Ishikawa (cell line): Measurements from ENCODE around the gene VPS35L.

Experiments used
- CEBPB ChIP-seq: IDR thresholded peaks from 2 replicates; pipeline ENCODE4 v1.6.1; 2012
- CREB1 ChIP-seq: IDR thresholded peaks from 2 replicates; pipeline ENCODE4 v1.6.1; 2012; ENCODE audit warnings: low read depth
- EGR1 ChIP-seq: IDR thresholded peaks from 2 replicates; pipeline ENCODE4 v1.6.1; 2012
- EP300 ChIP-seq: IDR thresholded peaks from 2 replicates; pipeline ENCODE4 v1.6.1; 2012; ENCODE audit warnings: borderline replicate concordance
- FOXM1 ChIP-seq: IDR thresholded peaks from 2 replicates; pipeline ENCODE4 v1.6.1; 2012; ENCODE audit warnings: low read depth, borderline replicate concordance
- MAX ChIP-seq: IDR thresholded peaks from 2 replicates; pipeline ENCODE4 v1.6.1; 2012
- NFIC ChIP-seq: IDR thresholded peaks from 2 replicates; pipeline ENCODE4 v1.6.1; 2012
- RAD21 ChIP-seq: IDR thresholded peaks from 2 replicates; pipeline ENCODE4 v1.6.1; 2012; ENCODE audit warnings: low read depth
- TAF1 ChIP-seq: IDR thresholded peaks from 2 replicates; pipeline ENCODE4 v1.6.1; 2012; ENCODE audit warnings: low read depth, mild to moderate bottlenecking
- TCF12 ChIP-seq: IDR thresholded peaks from 2 replicates; pipeline ENCODE4 v1.6.1; 2012; ENCODE audit warnings: low read depth
- TEAD4 ChIP-seq: IDR thresholded peaks from 2 replicates; pipeline ENCODE4 v1.6.1; 2012
- USF1 ChIP-seq: IDR thresholded peaks from 2 replicates; pipeline ENCODE4 v1.6.1; 2012
- YY1 ChIP-seq: IDR thresholded peaks from 2 replicates; pipeline ENCODE4 v1.6.1; 2012; ENCODE audit warnings: low read depth
- ZBTB7A ChIP-seq: IDR thresholded peaks from 2 replicates; pipeline ENCODE4 v1.6.1; 2012; ENCODE audit warnings: low read depth
- TF ChIP-seq, protein P1 (sequence below): IDR thresholded peaks from 2 replicates; pipeline ENCODE4 v1.6.1; 2012; ENCODE audit warnings: low read depth, mild to moderate bottlenecking

VPS35L gene

GRCh38 chr16:19701091-19701490 is 145.6 kb downstream of the VPS35L start:
- TF ChIP-seq NFIC (no peak), YY1 (no peak), CEBPB (no peak), EGR1 (no peak)

DNA sequence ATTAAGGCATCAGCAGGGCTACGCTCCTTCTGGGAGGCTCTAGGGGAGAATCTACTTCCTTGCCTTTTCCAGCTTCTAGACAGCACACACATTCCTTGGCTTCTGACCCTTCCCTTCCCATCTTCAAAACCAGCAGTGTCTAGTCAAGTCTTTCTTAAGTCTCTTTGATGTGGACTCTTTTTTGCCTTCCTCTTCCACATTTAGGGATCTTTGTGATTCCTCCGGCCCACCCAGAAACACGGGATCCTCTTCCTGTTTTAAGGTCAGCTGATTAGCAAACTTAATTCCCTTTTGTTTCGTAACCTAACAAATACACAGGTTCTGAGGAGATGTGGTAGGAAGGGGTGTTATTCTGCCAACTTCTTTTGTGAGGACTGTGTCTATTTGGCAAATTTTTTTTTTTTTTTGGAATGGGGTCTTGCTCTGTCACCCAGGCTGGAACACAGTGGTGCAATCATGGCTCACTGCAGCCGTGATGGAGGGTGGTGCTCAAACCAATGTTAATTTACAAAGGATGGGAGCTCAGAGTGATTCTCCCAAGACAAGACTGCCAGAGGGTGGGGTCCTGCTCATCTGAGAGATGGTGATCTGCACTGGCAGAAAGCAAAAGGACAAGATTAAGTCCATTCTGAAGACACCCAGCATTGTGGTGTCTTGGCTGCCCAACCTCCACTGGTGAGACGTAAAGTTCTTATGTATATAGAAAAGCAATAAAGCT is 147.8 kb downstream of the VPS35L start:
- TF ChIP-seq TEAD4 (no peak), ZBTB7A (no peak), CREB1 (no peak), NFIC (no peak), RAD21 (no peak), EGR1 (no peak)
- TF ChIP-seq, protein P1, sequence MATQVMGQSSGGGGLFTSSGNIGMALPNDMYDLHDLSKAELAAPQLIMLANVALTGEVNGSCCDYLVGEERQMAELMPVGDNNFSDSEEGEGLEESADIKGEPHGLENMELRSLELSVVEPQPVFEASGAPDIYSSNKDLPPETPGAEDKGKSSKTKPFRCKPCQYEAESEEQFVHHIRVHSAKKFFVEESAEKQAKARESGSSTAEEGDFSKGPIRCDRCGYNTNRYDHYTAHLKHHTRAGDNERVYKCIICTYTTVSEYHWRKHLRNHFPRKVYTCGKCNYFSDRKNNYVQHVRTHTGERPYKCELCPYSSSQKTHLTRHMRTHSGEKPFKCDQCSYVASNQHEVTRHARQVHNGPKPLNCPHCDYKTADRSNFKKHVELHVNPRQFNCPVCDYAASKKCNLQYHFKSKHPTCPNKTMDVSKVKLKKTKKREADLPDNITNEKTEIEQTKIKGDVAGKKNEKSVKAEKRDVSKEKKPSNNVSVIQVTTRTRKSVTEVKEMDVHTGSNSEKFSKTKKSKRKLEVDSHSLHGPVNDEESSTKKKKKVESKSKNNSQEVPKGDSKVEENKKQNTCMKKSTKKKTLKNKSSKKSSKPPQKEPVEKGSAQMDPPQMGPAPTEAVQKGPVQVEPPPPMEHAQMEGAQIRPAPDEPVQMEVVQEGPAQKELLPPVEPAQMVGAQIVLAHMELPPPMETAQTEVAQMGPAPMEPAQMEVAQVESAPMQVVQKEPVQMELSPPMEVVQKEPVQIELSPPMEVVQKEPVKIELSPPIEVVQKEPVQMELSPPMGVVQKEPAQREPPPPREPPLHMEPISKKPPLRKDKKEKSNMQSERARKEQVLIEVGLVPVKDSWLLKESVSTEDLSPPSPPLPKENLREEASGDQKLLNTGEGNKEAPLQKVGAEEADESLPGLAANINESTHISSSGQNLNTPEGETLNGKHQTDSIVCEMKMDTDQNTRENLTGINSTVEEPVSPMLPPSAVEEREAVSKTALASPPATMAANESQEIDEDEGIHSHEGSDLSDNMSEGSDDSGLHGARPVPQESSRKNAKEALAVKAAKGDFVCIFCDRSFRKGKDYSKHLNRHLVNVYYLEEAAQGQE = no peak

DNA sequence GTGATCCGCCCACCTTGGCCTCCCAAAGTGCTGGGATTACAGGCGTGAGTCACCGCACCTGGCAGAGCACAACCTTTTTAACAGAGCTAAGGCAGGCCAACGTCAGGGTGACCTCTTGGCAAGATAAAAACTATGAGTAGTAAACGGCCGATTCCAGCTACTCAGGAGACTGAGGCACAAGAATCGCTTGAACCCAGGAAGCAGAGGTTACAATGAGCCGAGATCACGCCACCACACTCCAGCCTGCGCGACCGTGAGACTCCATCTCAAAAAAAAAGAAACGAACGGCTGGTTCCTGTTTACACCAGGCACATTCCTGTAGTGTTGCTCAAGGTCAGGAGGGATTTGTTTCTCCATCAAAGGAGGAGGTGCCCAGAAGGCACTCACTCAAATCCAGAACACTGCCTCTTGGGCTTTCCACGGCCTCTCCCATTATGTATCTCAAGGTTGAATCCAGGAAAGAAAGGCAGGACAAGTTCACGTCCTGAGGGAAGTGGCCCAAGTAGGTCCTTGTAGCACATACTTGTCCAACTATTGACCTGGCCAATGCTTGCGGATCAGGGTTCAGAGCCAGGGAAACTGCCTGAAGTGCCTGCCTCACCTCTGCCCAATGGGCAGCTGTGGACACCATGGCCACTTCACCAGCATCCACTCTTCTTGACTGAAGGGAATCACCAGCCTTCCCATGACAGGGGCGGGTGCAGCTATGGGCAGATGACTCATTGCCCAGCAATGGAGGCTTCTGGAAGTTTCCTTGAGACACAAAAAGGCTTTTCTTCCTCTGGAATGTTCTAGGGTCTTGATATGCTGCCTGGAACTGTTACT is 149.0 kb downstream of the VPS35L start:
- TF ChIP-seq, protein P1 = no peak
- TF ChIP-seq USF1 = no peak
- no peak for TF ChIP-seq CEBPB
- TF ChIP-seq NFIC = no peak
- no peak for TF ChIP-seq EP300
- TF ChIP-seq MAX = no peak
- no peak for TF ChIP-seq TAF1
- no peak for TF ChIP-seq YY1
- TF ChIP-seq TEAD4 = no peak
- no peak for TF ChIP-seq CREB1
- no peak for TF ChIP-seq TCF12

- TF ChIP-seq NFIC = no peak
- no peak for TF ChIP-seq CREB1
- TF ChIP-seq USF1 = no peak
- no peak for TF ChIP-seq MAX
- no peak for TF ChIP-seq TEAD4
- no peak for TF ChIP-seq TAF1
- TF ChIP-seq RAD21 = no peak
Measured at GRCh38 chr16:19705146-19705501, 149.6 kb downstream of the VPS35L start.

DNA sequence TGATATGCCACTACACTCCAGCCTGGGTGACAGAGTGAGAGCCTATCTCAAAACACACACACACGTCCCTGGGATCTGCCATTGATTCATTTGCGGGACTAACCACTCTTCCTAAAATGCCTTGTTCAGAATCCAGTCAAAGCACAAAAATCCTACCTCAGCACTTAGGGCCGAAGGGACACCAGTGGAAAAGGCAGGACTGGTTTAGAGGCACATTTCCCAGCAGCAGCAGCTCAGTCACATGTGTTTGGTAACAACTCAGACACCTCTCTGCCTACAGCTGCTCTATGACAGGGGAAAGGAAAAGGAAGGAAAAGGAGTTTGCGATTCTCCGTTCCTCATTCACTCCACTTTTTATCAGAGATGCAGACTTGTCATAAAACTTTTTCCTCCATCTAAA is 150.3 kb downstream of the VPS35L start:
- no peak for TF ChIP-seq ZBTB7A
- no peak for TF ChIP-seq TEAD4
- TF ChIP-seq, protein P1 = no peak
- no peak for TF ChIP-seq TCF12
- no peak for TF ChIP-seq FOXM1
- TF ChIP-seq YY1 = no peak
- TF ChIP-seq MAX = no peak
- TF ChIP-seq RAD21 = no peak
- TF ChIP-seq USF1 = no peak
